GM19238 (cell line): ENCODE data around the gene ZNF619.

Experiments
- DNase-seq: peaks from one replicate; pipeline ENCODE4 v3.0.0; 2011; ENCODE audit warnings: low spot score; ENCODE audit not compliant: insufficient read length

Gene ZNF619

GRCh38 chr3:40465111-40465407, 11.9 kb upstream of the ZNF619 start:
- DNase-seq, result no peak

DNA sequence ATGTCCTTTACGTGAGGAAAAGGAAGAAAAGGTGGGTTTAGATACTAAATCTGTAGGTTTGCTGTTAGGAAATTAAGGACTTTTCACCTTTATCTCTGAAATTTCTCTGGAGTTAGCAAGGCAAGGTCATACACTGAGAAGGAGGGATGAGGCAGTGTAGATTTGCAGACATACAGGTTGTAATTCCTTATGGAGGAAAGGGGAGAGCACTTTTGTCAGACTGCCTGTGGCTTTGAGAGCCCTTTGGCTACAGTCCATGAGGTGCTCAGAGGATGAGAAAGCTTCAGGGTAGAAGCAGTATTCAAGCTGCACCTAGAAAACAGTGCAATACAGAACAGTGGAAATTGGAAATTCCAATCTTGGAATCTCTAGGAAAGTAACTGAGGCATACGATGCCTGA, 11.5 kb upstream of the ZNF619 start:
- DNase-seq, result no peak

DNA sequence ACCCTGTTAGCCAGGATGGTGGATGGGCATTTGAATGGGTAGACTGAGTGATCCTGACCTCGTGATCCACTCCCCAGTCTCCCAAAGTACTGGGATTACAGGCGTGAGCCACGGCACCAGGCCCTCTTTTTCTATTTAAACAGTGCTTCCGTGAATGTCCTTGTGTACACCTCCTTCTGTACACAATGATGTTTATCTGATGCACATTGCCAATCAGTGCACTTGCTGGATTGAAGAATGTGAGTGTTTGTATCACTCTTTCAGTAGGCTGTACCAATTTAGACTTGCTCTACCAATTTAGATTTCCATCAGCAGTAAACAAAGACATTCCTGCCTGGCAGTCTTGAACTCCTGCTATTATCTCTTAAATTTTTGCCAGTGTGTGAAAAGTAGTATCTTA, 8.9 kb upstream of the ZNF619 start:
- DNase-seq, result no peak

GRCh38 chr3:40470701-40471100, 6.2 kb upstream of the ZNF619 start:
- DNase-seq, result no peak

DNA sequence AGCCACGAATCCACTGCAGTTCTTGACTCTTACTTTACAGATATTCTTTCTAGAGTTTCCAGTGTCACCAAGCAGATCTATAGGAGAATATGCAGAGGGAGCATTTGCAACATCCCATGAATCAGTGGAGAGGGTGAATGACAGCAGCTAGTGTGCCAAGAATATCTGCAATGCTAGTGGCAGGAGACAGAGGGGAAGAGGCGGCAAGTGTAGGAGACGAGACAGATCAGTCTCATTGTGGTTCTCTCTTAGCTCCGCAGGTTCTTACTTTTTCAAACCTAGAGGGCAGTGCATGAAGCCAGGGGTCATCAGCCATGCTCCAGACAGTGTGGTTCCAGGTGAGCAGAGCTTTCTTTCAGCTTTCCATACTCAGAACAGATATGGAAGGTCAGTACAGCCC, 744 bp downstream of the ZNF619 start:
- DNase-seq, result no peak

DNA sequence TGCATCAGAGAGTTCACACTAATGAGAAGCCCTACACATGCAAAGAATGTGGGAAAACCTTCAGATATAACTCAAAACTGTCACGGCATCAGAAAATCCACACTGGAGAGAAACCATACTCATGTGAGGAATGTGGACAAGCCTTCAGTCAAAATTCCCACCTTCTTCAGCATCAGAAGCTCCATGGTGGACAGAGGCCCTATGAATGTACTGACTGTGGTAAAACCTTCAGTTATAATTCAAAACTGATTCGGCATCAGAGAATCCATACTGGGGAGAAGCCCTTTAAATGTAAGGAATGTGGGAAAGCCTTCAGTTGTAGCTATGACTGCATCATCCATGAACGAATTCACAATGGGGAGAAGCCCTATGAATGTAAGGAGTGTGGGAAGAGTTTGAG, 10.2 kb downstream of the ZNF619 start:
- DNase-seq, result no peak

DNA sequence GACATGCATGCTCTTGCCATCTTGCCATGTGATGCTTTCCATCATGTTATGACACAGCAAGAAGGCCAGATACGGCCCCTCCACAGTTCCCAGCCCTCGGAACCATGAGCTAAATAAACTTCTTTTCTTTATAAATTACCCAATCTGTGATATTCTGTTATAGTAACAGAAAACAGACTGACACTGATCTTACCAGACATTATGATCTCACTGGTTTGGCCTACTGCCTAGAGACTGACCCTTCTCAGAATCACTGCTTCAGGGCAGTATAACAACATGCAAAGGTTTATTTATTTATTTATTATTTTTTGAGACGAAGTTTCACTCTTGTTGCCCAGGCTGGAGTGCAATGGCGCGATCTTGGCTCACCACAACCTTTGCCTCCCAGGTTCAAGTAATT, 14.0 kb downstream of the ZNF619 start:
- no peak for DNase-seq

GRCh38 chr3:40494698-40495097, 17.8 kb downstream of the ZNF619 start:
- no peak for DNase-seq

- DNase-seq, result no peak
Measured at GRCh38 chr3:40497288-40497687, 20.4 kb downstream of the ZNF619 start.

- no peak for DNase-seq
Measured at GRCh38 chr3:40499952-40500351, 23.0 kb downstream of the ZNF619 start.

DNA sequence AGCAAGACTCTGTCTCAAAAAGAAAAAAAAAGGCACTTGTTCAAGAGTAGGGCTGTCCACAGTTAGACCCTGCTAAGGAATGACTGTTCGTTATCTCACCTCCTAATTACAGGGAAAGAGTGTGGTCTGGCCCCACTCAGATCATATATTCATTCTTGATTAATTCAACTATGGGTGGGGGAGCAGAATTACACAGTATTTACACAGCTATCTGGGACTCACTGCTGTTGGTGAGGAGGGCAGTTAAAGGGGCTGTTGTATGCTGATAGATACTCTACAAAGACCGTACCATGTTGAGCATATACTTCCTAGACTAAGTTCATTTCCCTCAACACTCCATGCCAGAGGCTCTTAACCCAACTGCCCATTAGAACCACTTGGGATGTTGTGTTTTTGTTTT, 25.1 kb downstream of the ZNF619 start:
- no peak for DNase-seq

- no peak for DNase-seq
Measured at GRCh38 chr3:40504636-40505430, 27.9 kb downstream of the ZNF619 start.

DNA sequence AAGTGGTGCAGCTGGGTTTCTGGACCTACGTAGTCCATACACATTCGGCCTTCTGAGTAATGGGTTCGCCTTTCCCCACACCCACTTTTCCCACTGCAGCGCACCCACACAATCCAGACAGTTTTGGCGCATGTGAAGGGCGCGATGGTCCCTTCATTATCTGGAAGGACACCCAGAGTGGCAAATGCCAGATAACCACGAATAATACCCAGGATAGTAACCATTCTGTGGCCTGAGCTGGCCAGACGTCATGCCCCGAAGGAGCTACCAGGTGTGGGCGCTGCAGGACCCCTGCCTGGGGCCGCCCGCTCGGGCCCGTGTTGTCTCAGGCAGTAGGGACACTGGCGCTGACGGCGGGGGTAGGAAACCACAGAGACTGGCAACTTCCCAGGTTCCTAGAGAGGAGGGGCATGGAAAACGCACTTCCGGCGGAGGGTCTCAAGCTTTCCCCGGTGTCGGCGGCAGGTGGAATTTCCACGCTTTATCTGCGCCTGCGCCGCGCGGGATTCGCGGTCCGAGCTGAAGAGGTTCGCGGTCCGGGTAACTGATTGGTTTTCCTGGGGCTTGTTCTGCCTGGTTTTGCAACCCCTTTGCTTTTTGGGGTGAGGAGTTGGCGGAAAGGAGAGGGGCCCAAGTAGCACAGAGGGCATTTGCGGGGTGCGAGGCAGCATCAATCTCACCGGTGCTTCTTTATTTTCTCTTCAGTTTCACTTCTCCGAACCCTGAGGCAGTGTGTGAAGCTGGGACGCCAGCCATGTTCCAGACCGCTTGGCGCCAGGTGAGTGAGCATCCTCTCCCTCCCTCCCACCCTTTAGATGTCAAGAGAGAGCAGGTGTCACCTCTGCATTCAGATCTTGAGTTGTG, 28.9 kb downstream of the ZNF619 start, which contains the start of gene ZNF620:
Gene ZNF620, plus strand, starts transcription at position 441 of the 864 bp plus-strand sequence. Its CDS starts 314 bp downstream, at position 755.
- peak; percentile 43 for DNase-seq

- DNase-seq, result no peak
Measured at GRCh38 chr3:40511031-40511718, 34.3 kb downstream of the ZNF619 start.

DNA sequence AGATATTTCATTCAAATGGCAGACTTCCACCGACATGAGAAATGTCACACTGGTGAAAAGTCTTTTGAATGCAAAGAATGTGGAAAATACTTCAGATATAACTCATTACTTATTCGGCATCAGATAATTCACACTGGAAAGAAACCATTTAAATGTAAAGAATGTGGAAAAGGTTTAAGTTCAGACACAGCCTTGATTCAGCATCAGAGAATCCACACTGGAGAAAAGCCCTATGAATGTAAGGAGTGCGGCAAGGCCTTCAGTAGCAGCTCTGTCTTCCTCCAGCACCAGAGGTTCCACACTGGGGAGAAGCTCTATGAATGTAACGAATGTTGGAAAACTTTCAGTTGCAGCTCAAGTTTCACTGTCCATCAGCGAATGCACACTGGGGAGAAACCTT, 39.3 kb downstream of the ZNF619 start:
- no peak for DNase-seq

GRCh38 chr3:40518067-40518466, 41.1 kb downstream of the ZNF619 start:
- no peak for DNase-seq

DNA sequence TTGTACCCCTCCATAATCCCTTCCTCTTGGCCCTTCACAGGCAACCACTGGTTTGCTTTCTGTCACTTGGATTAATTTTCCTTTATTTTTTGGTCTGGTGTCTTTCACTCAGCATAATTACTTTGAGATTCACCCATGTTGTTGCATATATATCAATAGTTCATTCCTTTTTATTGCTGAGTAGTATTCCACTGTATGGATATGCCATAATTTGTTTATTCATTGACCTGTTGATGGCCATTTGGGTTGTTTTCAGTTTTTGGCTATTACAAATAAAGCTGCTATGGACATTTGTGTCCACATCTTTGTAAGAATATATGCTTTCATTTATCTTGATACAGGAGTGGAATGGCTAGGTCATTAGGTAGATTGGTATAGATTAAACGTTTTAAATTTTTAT, 41.9 kb downstream of the ZNF619 start:
- DNase-seq, result no peak

- no peak for DNase-seq
Measured at GRCh38 chr3:40521254-40521653, 44.3 kb downstream of the ZNF619 start.

DNA sequence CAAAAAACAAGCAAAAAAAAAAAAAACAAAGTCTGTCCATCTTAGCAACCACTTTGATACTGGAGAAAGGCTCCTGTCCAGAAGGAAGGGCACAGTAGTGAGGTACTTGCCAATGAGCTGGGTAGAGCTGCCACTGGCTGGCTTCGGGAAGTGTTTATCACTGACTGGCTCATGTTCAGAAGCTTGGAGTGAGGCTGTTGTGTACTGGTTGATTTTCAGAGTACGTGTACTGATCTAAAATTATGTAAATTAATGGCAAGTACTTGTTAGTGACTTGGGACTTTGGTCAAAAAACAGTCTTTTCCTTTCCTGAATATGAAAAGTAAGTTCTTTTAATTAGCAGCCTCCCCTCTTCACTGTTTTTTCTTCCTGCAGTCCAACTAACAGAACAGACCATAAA, 46.9 kb downstream of the ZNF619 start:
- no peak for DNase-seq

DNA sequence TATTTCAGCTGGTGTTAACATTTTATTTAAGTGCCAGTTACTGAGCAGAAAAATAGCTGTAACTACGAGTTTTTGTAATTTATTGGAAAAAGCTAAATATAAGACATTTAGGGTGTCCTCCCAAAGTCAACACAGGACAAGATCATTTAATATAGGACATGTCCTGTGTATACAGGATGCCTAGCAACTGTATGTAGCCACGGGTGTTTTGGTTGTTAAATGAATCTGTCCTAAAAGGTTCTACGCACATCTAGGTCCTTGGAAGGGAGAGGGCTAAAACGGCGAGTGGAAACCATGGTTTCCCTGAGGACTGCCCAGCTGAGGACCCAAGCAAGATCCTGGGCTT, 47.3 kb downstream of the ZNF619 start:
- DNase-seq, result no peak

DNA sequence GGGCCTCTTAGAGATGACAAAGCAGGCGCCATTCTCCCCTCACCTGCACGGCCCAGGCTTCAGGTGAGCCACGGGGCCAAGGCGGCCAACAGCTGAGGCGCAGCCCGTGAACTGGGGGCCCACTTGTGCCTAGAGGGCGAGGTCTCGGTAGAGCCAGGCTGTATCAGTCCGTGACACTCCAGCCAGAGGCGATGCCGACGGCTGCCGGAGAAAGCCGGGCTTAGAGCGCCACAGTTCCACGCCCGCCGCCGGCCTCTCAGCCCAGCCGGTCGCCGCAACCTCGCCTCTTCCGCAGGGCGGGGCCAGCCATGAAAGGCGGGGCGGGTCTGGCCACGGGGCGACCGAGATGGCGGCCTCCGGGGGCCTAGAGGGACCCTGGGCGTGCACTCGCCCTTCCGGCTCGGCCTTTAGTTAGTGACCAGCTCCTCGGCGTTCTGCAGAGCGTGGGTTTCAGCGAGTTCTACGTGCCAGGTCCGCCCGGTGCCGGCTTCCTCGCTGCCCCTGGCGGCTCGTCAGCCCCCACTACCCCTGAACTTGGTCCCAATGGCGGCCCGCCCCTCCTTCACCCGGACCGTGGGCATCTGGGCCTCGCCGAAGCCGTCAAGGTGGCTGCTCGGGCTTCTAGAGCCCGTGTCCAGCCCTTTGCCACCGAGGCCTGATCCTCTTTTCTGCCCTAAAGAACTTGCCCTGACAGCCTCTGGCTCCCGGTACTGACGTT, 47.8 kb downstream of the ZNF619 start, which contains the start of gene ZNF621:
Gene ZNF621, plus strand, starts transcription at position 393 of the 718 bp plus-strand sequence. CDS start 881 bp downstream, outside the sequence.
- peak; percentile 89 for DNase-seq
